GM12878 (cell line): ENCODE measurements around the gene STX1A. TPM values are rescaled to one million over a fixed set of nuclear protein-coding genes. Genes with fewer than 3 reads are reported as not detected.

Experiments used
- ATAC-seq: fragments of 200-7000 bp; cut with Tn5 transposase; 3 replicates; pipeline ENCODE4 v1.9.1; 2020; ENCODE audit warnings: mild to moderate bottlenecking, moderate library complexity
- BruUV-seq: library from RNA; stranded (reverse); fragments of 400-500 nt; replicated peaks from 2 replicates; lab custom pipeline; 2021; lab: Mats Ljungman, UMichigan
- CTCF ChIA-PET: fragments of 300-600 bp; sonication (Branson Sonifier 250); formaldehyde crosslinking; extraction: SDS; loops from one replicate; lab custom pipeline; 2021; ENCODE audit warnings: inconsistent platforms; lab: Yijun Ruan, JAX
- POLR2A ChIA-PET: fragments of 350-600 bp; formaldehyde crosslinking; extraction: SDS; loops from one replicate; lab custom pipeline; 2021; ENCODE audit warnings: inconsistent platforms; lab: Charles Lee
- RAD21 ChIA-PET: fragments of 300-600 bp; sonication (Branson Sonifier 250); formaldehyde crosslinking; loops from one replicate; lab custom pipeline; 2023; ENCODE audit warnings: antibody characterized with exemption; ENCODE audit not compliant: unreplicated experiment; lab: Charles Lee
- SMC1A ChIA-PET: fragments of 300-600 bp; sonication (Branson Sonifier 250); formaldehyde crosslinking; loops from one replicate; lab custom pipeline; 2023; ENCODE audit not compliant: unreplicated experiment, uncharacterized antibody; lab: Charles Lee
- DNase-seq: peaks from one replicate; pipeline ENCODE4 v3.0.0-alpha.2; 2011; ENCODE audit warnings: low read depth, low spot score
- FAIRE-seq: peaks from 3 replicates; lab custom pipeline; 2011; peaks lifted over from hg19 to GRCh38; lab: Jason Lieb, UNC
- H2AFZ ChIP-seq: 2 replicates; pipeline ENCODE4 v1.6.0; 2011; ENCODE audit warnings: low read depth, low read length, control low read depth; ENCODE audit not compliant: control insufficient read depth
- H3K27ac ChIP-seq: 2 replicates; pipeline ENCODE4 v1.5.1; 2011; ENCODE audit warnings: control low read depth; ENCODE audit not compliant: control insufficient read depth, insufficient read depth
- H3K27me3 ChIP-seq, 2 experiments: replicated peaks in 1 of 2; 2 replicates each; pipeline versions ENCODE4 v1.6.0 to v1.6.1; 2011; ENCODE audit warnings: low read length in 1 of 2; ENCODE audit not compliant: control insufficient read depth in 2 of 2, insufficient read depth in 2 of 2
- H3K36me3 ChIP-seq, 2 experiments: 2 replicates each; pipeline ENCODE4 v1.5.1; 2011; ENCODE audit warnings: low read length in 1 of 2; ENCODE audit not compliant: control insufficient read depth in 2 of 2, insufficient read depth in 2 of 2
- H3K4me1 ChIP-seq: 2 replicates; pipeline ENCODE4 v1.6.1; 2011; ENCODE audit warnings: mild to moderate bottlenecking, low read length, moderate library complexity, mixed read lengths; ENCODE audit not compliant: control insufficient read depth, insufficient read depth
- H3K4me2 ChIP-seq: 2 replicates; pipeline ENCODE4 v1.6.0; 2011; ENCODE audit warnings: control low read depth; ENCODE audit not compliant: control insufficient read depth, insufficient read depth
- H3K4me3 ChIP-seq: fragments of 200-600 bp; sonication (generic); 2 replicates; pipeline ENCODE4 v1.5.1; 2016
- H3K79me2 ChIP-seq: 2 replicates; pipeline ENCODE4 v1.6.0; 2011; ENCODE audit warnings: low read length; ENCODE audit not compliant: control insufficient read depth, insufficient read depth
- H3K9ac ChIP-seq: 2 replicates; pipeline ENCODE4 v1.8.0; 2011; ENCODE audit warnings: low read length, control low read depth, mixed read lengths; ENCODE audit not compliant: control insufficient read depth, insufficient read depth
- H3K9me3 ChIP-seq: replicated peaks from 3 replicates; pipeline ENCODE4 v1.5.1; 2011; ENCODE audit warnings: mild to moderate bottlenecking, low read length; ENCODE audit not compliant: control insufficient read depth, insufficient read depth
- H4K20me1 ChIP-seq: 2 replicates; pipeline ENCODE4 v1.6.0; 2011; ENCODE audit not compliant: control insufficient read depth, insufficient read depth
- IRF4 ChIP-seq: IDR thresholded peaks from 2 replicates; pipeline ENCODE4 v1.6.1; 2011; ENCODE audit warnings: low read depth, low read length
- MXI1 ChIP-seq: fragments of 150-350 bp; IDR thresholded peaks from 2 replicates; pipeline ENCODE4 v1.6.1; 2011; ENCODE audit warnings: low read depth, mild to moderate bottlenecking, inconsistent platforms, low read length, improper control_type of control experiment
- RUNX3 ChIP-seq: IDR thresholded peaks from 2 replicates; pipeline ENCODE4 v1.6.1; 2012; ENCODE audit warnings: low read length, inconsistent platforms
- SMC3 ChIP-seq: IDR thresholded peaks from 2 replicates; pipeline ENCODE4 v1.6.1; 2011; ENCODE audit warnings: low read length, improper control_type of control experiment, borderline replicate concordance
- WGBS: methylation state at CpG from one replicate; pipeline ENCODE4 v1.1.6; 2016; ENCODE audit warnings: low lambda C conversion rate; ENCODE audit not compliant: insufficient replicate concordance, insufficient coverage; ENCODE audit errors: missing lambda C conversion rate; 5-methylcytosine and 5-hydroxymethylcytosine counted together
- in situ Hi-C: fragments of 300-500 bp; cut with MboI; formaldehyde crosslinking; loops from 9 replicates; pipeline ENCODE4 v1.14.3; 2018; ENCODE audit warnings: mixed read lengths
- intact Hi-C: fragments of 100-400 bp; cut with micrococcal nuclease; formaldehyde crosslinking; loops from one replicate; pipeline ENCODE4 v1.14.2; 2022; ENCODE audit not compliant: unreplicated experiment
- polyA plus RNA-seq, 11 experiments: library from polyadenylated mRNA; depleted of rRNA in 4 of 11; unstranded in 6 of 11; stranded (reverse) in 5 of 11; fragments of >200 nt; fragmentation: Nextera tagmentation in 4 of 11; fragmentation: Illumina TruSeq in 1 of 11; extraction: Ambion mirVana in 4 of 11; extraction: Trizol in 1 of 11; gene quantifications; 1 replicate in 1 of 11; 2 replicates in 10 of 11; pipeline versions ENCODE4 v1.2.1 to v1.2.3, GENCODE V29; 2011 to 2016; ENCODE audit warnings: inconsistent platforms in 2 of 11, missing spikeins in 2 of 11, low read depth in 1 of 11
- total RNA-seq, 4 experiments: library from RNA; depleted of rRNA in 3 of 4; stranded (reverse); fragments of >200 nt in 3 of 4; fragmentation: Illumina TruSeq in 1 of 4; extraction: Trizol in 1 of 4; gene quantifications; 2 replicates each; pipeline versions ENCODE4 v1.2.1 to v1.2.3, GENCODE V29; 2013 to 2021
- TF ChIP-seq, protein P1 (sequence below): IDR thresholded peaks from 2 replicates; pipeline ENCODE4 v1.6.1; 2011; ENCODE audit warnings: low read depth, low read length, improper control_type of control experiment, borderline replicate concordance
- TF ChIP-seq, protein P2 (sequence below): fragments of 150-350 bp; IDR thresholded peaks from 2 replicates; pipeline ENCODE4 v1.6.1; 2014; ENCODE audit warnings: mild to moderate bottlenecking, low read depth, low read length
- TF ChIP-seq, protein P3 (sequence below): fragments of 450-650 bp; IDR thresholded peaks from 2 replicates; pipeline ENCODE4 v1.6.1; 2017; ENCODE audit warnings: borderline replicate concordance
- TF ChIP-seq, protein P4 (sequence below): fragments of 450-650 bp; IDR thresholded peaks from 2 replicates; pipeline ENCODE4 v1.6.1; 2017; ENCODE audit warnings: mild to moderate bottlenecking, low read depth, inconsistent platforms; ENCODE audit not compliant: poor library complexity, severe bottlenecking
- TF ChIP-seq, protein P5 (sequence below): IDR thresholded peaks from 2 replicates; pipeline ENCODE4 v1.6.1; 2011; ENCODE audit warnings: borderline replicate concordance, low read depth, mild to moderate bottlenecking, moderate library complexity, low read length; ENCODE audit not compliant: insufficient read depth, poor library complexity, severe bottlenecking

STX1A gene
- total and polyA plus RNA-seq, 10 of the 15 experiments (the other 5 are each of a cell fraction or from before 2014, with no cell fraction given) = 0.15 to 5.3 (median 2.5) TPM

DNA sequence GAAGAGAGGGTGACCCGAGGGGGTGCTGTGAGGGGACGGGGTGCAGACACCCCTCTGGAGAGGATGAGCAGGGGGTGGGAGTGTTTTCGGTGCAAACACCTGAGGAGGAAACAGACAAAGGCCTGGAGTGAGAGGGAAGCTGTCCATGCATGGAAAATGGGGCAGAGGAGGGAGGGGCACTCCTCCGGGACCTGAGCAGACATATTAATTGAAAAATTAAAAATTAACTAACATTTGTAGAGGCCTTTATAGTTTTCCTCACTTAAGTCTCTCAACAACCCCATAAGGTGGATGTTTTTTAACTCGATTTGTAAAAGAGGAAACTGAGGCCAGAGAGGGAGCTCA lies 50.6 kb downstream of the STX1A start:
- TF ChIP-seq, protein P1, sequence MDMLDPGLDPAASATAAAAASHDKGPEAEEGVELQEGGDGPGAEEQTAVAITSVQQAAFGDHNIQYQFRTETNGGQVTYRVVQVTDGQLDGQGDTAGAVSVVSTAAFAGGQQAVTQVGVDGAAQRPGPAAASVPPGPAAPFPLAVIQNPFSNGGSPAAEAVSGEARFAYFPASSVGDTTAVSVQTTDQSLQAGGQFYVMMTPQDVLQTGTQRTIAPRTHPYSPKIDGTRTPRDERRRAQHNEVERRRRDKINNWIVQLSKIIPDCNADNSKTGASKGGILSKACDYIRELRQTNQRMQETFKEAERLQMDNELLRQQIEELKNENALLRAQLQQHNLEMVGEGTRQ = no peak
- TF ChIP-seq, protein P2, sequence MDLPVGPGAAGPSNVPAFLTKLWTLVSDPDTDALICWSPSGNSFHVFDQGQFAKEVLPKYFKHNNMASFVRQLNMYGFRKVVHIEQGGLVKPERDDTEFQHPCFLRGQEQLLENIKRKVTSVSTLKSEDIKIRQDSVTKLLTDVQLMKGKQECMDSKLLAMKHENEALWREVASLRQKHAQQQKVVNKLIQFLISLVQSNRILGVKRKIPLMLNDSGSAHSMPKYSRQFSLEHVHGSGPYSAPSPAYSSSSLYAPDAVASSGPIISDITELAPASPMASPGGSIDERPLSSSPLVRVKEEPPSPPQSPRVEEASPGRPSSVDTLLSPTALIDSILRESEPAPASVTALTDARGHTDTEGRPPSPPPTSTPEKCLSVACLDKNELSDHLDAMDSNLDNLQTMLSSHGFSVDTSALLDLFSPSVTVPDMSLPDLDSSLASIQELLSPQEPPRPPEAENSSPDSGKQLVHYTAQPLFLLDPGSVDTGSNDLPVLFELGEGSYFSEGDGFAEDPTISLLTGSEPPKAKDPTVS = no peak
- TF ChIP-seq, protein P3, sequence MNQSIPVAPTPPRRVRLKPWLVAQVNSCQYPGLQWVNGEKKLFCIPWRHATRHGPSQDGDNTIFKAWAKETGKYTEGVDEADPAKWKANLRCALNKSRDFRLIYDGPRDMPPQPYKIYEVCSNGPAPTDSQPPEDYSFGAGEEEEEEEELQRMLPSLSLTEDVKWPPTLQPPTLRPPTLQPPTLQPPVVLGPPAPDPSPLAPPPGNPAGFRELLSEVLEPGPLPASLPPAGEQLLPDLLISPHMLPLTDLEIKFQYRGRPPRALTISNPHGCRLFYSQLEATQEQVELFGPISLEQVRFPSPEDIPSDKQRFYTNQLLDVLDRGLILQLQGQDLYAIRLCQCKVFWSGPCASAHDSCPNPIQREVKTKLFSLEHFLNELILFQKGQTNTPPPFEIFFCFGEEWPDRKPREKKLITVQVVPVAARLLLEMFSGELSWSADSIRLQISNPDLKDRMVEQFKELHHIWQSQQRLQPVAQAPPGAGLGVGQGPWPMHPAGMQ = no peak
- TF ChIP-seq MXI1 (no peak), IRF4 (no peak), SMC3 (no peak), RUNX3 (no peak)
- TF ChIP-seq, protein P4, sequence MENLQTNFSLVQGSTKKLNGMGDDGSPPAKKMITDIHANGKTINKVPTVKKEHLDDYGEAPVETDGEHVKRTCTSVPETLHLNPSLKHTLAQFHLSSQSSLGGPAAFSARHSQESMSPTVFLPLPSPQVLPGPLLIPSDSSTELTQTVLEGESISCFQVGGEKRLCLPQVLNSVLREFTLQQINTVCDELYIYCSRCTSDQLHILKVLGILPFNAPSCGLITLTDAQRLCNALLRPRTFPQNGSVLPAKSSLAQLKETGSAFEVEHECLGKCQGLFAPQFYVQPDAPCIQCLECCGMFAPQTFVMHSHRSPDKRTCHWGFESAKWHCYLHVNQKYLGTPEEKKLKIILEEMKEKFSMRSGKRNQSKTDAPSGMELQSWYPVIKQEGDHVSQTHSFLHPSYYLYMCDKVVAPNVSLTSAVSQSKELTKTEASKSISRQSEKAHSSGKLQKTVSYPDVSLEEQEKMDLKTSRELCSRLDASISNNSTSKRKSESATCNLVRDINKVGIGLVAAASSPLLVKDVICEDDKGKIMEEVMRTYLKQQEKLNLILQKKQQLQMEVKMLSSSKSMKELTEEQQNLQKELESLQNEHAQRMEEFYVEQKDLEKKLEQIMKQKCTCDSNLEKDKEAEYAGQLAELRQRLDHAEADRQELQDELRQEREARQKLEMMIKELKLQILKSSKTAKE = no peak
- TF ChIP-seq, protein P5, sequence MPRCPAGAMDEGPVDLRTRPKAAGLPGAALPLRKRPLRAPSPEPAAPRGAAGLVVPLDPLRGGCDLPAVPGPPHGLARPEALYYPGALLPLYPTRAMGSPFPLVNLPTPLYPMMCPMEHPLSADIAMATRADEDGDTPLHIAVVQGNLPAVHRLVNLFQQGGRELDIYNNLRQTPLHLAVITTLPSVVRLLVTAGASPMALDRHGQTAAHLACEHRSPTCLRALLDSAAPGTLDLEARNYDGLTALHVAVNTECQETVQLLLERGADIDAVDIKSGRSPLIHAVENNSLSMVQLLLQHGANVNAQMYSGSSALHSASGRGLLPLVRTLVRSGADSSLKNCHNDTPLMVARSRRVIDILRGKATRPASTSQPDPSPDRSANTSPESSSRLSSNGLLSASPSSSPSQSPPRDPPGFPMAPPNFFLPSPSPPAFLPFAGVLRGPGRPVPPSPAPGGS = no peak
- Histone ChIP-seq H3K27ac (no peak overlapping the region), H3K79me2 (no peaks in the 10 kb centered on the region), H3K4me3 (no peak overlapping the region), H3K4me1 (no peaks in the 10 kb centered on the region), H3K9me3 (no peaks in the 10 kb centered on the region), H3K36me3 (no peaks in the 10 kb centered on the region), H3K4me2 (no peak overlapping the region), H3K27me3 (peaks cover 0 to 6% of the 10 kb centered on the region in 2 experiments; a peak in 3 of 4 replicates), H2AFZ (no peak overlapping the region), H3K9ac (no peak overlapping the region), H4K20me1 (no peaks in the 10 kb centered on the region)
- intact Hi-C loops = loop anchor here (5.0 kb wide), 3 partner anchors 42 to 58 kb away; no protein-coding TSS in a partner anchor
- WGBS = 32% methylated on average over 5 of the region's 5 CpGs
- no peak for ATAC-seq
- RAD21 ChIA-PET = interaction anchor here (1.7 kb wide), 1 partner anchor 62 kb away, joined by 6 read pairs; no protein-coding TSS in a partner anchor
- CTCF ChIA-PET = interaction anchor here (0.9 to 1.9 kb wide), 3 partner anchors 34 to 61 kb away, joined by 3 to 12 read pairs (median 5); no protein-coding TSS in a partner anchor
- FAIRE-seq = no peak
- POLR2A ChIA-PET = interaction anchor here (0.5 kb wide), 1 partner anchor 10 kb away, joined by 6 read pairs; no protein-coding TSS in a partner anchor
- DNase-seq = no peak
- in situ Hi-C loops = no loop called here
- SMC1A ChIA-PET = no interaction called here
- BruUV-seq = no TSS peak
